HCT116 (cell line): ENCODE data around the gene SH3D21. TPM values are rescaled to one million over a fixed set of nuclear protein-coding genes. Genes with fewer than 3 reads are reported as not detected.

Source experiments
- CBX3 ChIP-seq: IDR thresholded peaks from 2 replicates; pipeline ENCODE4 v1.6.1; 2012; ENCODE audit warnings: low read depth
- ELF1 ChIP-seq: IDR thresholded peaks from 2 replicates; pipeline ENCODE4 v1.6.1; 2012; ENCODE audit warnings: low read depth, borderline replicate concordance
- EZH2 ChIP-seq: fragments of 200-600 bp; sonication (generic); IDR thresholded peaks from 2 replicates; pipeline ENCODE4 v1.6.1; 2017; ENCODE audit warnings: antibody characterized with exemption, mixed run types
- FOSL1 ChIP-seq: IDR thresholded peaks from 2 replicates; pipeline ENCODE4 v1.6.1; 2012; ENCODE audit warnings: low read depth
- RAD21 ChIP-seq: IDR thresholded peaks from 2 replicates; pipeline ENCODE4 v1.6.1; 2012; ENCODE audit warnings: low read depth, mild to moderate bottlenecking
- REST ChIP-seq: IDR thresholded peaks from 2 replicates; pipeline ENCODE4 v1.6.1; 2012; ENCODE audit warnings: low read depth
- SIN3A ChIP-seq: IDR thresholded peaks from 2 replicates; pipeline ENCODE4 v1.6.1; 2012; ENCODE audit warnings: low read depth
- SRF ChIP-seq: IDR thresholded peaks from 2 replicates; pipeline ENCODE4 v1.6.1; 2012; ENCODE audit warnings: low read depth
- TCF7L2 ChIP-seq: IDR thresholded peaks from 2 replicates; pipeline ENCODE4 v1.7.0; 2011; ENCODE audit warnings: borderline replicate concordance, inconsistent platforms; ENCODE audit not compliant: insufficient read depth, insufficient read length; ENCODE audit errors: extremely low read depth
- ZFX ChIP-seq: fragments of 450-650 bp; IDR thresholded peaks from 2 replicates; pipeline ENCODE4 v1.6.1; 2017
- ZNF274 ChIP-seq: fragments of 200-500 bp; sonication (Bioruptor generic); IDR thresholded peaks from 2 replicates; pipeline ENCODE4 v1.6.1; 2014; ENCODE audit warnings: mild to moderate bottlenecking, low read depth, low read length, inconsistent platforms
- total RNA-seq: library from RNA; stranded (reverse); gene quantifications from one replicate; pipeline ENCODE4 v1.2.1, GENCODE V29; 2021; ENCODE audit not compliant: unreplicated experiment

SH3D21 gene
- total RNA-seq, 1 experiment from 2014 or later = 9.3 TPM

DNA sequence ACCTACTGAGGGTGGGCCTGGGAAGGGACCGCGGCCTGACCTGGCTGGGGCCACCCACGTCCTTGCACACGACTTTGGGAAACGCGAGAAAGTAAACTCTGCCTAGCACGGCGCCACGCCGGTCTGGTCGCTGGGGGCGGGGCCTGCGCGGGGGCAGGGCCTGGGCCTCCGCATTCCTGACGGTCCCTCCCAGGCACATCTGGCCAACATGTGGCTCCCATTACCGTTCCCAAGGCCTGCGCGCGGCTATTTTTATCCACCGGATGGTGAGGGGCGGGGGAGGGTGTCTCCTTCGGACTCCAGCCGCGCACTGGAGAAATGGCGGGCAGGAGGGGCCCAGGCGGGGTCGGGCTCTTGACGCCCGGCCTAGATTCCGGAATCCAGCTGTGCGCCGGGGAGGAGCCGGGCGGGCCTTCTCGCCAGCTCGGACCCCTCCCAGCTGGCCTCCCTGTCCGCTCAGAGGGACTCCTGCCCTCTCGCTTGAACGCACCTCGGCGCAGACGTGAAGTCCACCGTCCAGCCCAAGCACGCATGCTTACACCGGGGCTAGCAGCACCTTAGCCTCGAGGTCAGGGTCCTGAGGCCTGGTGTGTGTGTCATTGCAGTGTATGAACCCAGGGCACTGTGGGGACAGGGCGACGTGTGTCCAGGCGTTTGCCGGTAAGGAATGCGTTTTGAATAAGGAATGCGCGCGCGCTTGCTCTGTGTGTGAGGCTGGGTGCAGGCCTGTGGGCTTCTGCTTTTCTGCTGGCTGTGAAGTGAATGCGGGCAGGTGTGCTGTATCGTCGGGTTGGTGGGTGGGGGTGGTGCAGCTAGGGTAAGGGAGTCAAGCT lies 15.2 kb downstream of the SH3D21 start (continued):
- TF ChIP-seq ZNF274 (no peak), SRF (no peak), EZH2 (no peak), FOSL1 (no peak), CBX3 (no peak), ZFX (peak; percentile 18; the same call in 1 of the 2 replicates), RAD21 (no peak), REST (no peak), SIN3A (peak; percentile 66; the same call in 1 of the 2 replicates), ELF1 (no peak), TCF7L2 (peak; percentile 47)
